Measurements from ENCODE around the gene ST3GAL3.

GRCh38 chr1:43904660-43905551, 197.6 kb downstream of the ST3GAL3 start:
- TF ChIP-seq CTCF (conservative IDR thresholded peaks at IDR 0.05; ENCODE audit: low read depth in 2 of 2) = no peak
- TF ChIP-seq EZH2 (IDR thresholded peaks at IDR 0.05; ENCODE audit: low read depth, unreplicated experiment) = no peak
- no peak for TF ChIP-seq REST (IDR thresholded peaks at IDR 0.05; ENCODE audit: unreplicated experiment)
- no peak for TF ChIP-seq EZH2phosphoT487 (IDR thresholded peaks at IDR 0.05; ENCODE audit: unreplicated experiment)
- no peak for TF ChIP-seq POLR2AphosphoS5 (IDR thresholded peaks at IDR 0.05; ENCODE audit: low read depth)

All from GM23338 (cell line).